Activated naive CD4-positive, alpha-beta T cell treated with anti-CD3 and anti-CD28 coated beads, Interleukin-2, amount 50 U/mL, for 72 hours (primary cell): Measurements from ENCODE around the gene LNX1. TPM values are rescaled to one million over a fixed set of nuclear protein-coding genes. Genes with fewer than 3 reads are reported as not detected.

Experiments
- ATAC-seq, 2 donors: fragments of 150-1000 bp; cut with Tn5 transposase; 2 replicates each; pipeline ENCODE4 v1.10.0; 2021; ENCODE audit warnings: mild to moderate bottlenecking in 2 of 2, moderate library complexity in 2 of 2
- DNase-seq, 2 donors: peaks; one replicate each; pipeline ENCODE4 v3.0.0; 2021 to 2022; ENCODE audit warnings: low spot score in 2 of 2
- H3K27ac Mint-ChIP-seq, 2 donors: one replicate each; pipeline ENCODE4 v1.8.0; 2022; ENCODE audit warnings: mild to moderate bottlenecking in 2 of 2, mixed read lengths in 2 of 2
- H3K36me3 Mint-ChIP-seq, 2 donors: one replicate each; pipeline ENCODE4 v1.8.0; 2022; ENCODE audit warnings: mixed read lengths in 2 of 2
- H3K9me3 Mint-ChIP-seq, 2 donors: one replicate each; pipeline ENCODE4 v1.8.0; 2022; ENCODE audit warnings: mixed read lengths in 2 of 2
- total RNA-seq, 2 donors: library from RNA; stranded (reverse); gene quantifications; one replicate each; pipeline ENCODE4 v1.2.3, GENCODE V29; 2022

Gene LNX1
- total RNA-seq, 2 donors from 2014 or later, result not detected

DNA sequence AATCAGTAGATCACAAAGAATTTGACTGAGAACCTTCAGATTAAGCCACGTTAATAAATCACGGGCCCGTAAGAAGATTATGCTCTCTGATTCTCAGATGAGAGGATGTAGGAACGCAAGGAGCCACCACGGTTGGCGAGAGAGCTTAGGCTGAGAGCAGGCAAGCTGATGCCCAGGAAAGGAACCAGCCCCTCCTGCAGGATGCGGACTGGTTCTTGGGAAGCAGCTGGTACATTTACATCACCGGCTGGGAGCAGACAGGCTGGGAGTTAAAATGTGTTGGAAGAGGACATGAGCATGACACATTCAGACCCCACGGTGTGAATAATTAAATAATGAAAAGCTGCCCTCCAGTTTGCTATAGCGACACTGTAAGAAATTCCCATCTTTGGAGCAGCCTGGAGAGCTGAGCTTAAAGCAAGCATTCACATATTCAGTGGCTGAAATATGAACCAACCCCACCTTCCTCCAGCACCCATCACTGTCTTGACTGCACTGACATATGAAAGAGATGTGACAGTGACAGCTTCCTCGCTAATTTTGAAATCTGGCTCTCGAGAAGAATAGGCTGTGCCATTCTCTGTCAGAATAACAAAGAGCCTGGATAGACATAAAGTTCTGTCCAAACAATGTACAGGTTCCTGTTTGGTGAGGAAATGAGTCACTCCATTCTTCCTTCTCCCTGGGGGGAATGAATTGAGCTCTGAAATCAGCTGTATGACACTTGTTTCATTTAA, 33.1 kb downstream of the LNX1 start:
- Mint-ChIP-seq H3K9me3 (no peaks in the 10 kb centered on the region), H3K27ac (no peak overlapping the region), H3K36me3 (no peaks in the 10 kb centered on the region)
- DNase-seq (no peak), ATAC-seq (no peak)

DNA sequence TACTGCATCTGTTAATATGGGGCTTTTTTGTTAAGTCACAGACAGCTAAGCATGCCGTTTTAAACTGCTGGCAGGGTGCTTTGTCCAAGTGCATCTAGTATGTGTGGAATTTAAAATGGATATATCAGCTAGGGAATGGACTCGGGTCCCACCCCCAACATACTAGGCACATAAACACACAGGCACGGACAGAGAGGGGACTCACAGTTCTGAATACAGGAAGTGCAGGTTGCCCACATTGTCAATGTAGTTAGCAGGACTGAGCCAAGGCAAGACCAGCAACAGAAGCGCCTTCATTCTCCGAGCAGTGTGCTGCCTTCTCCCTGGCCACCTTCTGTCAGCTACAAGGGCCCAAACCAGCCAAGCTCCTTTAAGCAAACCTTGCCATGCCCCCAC, 33.6 kb downstream of the LNX1 start:
- no peaks in the 10 kb centered on the region for H3K9me3 Mint-ChIP-seq
- DNase-seq (no peak), ATAC-seq (no peak)
- no peak overlapping the region for H3K27ac Mint-ChIP-seq
- H3K36me3 Mint-ChIP-seq, result no peaks in the 10 kb centered on the region

GRCh38 chr4:53556651-53557050, 34.6 kb downstream of the LNX1 start:
- ATAC-seq (no peak), DNase-seq (no peak)
- H3K27ac Mint-ChIP-seq, result no peak overlapping the region
- no peaks in the 10 kb centered on the region for H3K9me3 Mint-ChIP-seq
- H3K36me3 Mint-ChIP-seq, result no peaks in the 10 kb centered on the region

DNA sequence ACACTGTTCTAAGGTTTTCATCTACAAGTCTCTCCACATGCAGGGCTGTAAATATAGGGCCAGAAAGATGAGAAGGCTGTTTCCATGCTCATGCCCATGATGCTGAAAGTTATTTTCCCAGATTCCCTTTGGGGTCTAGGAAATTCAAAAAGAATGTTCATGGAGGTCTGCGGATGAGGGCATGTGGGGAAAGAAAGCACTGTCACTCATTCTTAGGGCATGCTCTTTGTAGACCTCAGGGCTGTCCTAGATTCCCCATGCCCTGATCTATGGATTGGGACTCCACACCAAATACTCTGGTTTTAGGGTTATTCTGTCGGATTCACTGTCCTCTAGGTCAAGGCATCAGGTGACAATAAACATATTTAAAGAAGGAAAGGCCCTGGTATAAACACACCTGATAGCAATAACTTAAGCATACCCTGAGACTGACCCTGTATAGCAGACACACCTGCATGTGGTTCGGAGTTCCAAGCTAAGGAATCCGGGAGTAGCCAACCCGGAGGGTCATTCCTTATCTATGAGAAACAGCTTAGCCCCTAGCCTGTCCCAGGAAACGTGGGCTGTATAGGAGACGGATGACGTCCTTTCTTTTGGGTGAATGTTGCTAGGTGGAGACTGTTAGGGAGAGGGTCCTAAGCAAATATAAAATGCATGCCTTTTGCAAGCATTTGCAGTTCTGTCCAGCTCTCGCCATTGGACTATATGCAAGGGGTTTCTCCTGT, 37.6 kb downstream of the LNX1 start:
- Mint-ChIP-seq H3K36me3 (no peaks in the 10 kb centered on the region), H3K27ac (no peak overlapping the region), H3K9me3 (no peaks in the 10 kb centered on the region)
- no peak for ATAC-seq
- no peak for DNase-seq

- ATAC-seq (no peak), DNase-seq (no peak)
- Mint-ChIP-seq H3K9me3 (no peaks in the 10 kb centered on the region), H3K36me3 (no peaks in the 10 kb centered on the region), H3K27ac (no peak overlapping the region)
Observed at GRCh38 chr4:53552711-53553110, 38.6 kb downstream of the LNX1 start.

GRCh38 chr4:53551958-53552357, 39.3 kb downstream of the LNX1 start:
- peaks cover 0 to 5% of the 10 kb centered on the region in 2 donors for H3K36me3 Mint-ChIP-seq
- H3K27ac Mint-ChIP-seq, result no peak overlapping the region
- H3K9me3 Mint-ChIP-seq, result no peaks in the 10 kb centered on the region
- no peak for ATAC-seq
- no peak for DNase-seq

DNA sequence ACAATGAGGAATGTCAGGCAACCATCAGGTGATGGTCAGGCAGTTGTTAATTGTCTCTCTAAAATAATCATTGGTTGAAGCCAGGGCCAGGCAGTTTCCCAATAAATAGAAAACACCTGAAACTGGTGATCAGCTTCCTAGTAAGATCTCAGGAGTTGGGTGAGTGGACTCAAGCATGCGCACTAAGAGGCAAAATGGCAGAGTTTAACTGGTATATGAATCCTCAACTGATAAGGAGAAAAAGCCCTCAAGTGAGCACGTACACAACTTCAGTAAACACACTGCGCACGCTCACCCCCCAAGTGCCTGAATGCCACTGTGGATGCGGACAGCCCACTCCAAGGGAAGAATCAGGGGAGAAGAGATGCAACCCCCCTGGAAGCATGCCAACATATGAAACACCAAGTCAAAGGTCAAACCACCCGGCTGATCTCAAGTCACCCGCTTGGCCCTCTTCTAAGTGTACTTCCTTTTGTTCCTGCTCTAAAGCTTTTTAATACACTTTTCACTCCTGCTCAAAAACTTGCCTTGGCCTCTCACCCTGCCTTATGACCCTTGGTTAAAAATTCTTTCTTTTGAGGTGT, 39.9 kb downstream of the LNX1 start:
- H3K36me3 Mint-ChIP-seq, result peaks cover 0 to 5% of the 10 kb centered on the region in 2 donors
- H3K9me3 Mint-ChIP-seq, result no peaks in the 10 kb centered on the region
- no peak for DNase-seq
- H3K27ac Mint-ChIP-seq, result no peak overlapping the region
- no peak for ATAC-seq

DNA sequence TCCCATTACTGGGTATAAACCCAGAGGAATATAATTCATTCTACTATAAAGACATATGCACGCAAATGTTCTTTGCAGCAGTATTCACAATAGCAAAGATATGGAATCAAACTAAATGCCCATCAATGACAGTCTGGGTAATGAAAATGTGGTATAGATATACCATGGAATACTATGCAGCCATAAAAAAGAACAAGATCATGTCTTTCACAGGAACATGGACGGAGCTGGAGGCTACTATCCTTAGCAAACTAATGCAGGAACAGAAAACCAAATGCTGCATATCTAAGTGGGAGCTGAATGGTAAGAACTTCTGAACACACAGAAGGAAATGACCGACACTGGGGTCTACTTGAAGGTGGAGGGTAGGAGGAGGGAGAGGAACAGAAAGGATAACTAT, 42.6 kb downstream of the LNX1 start:
- no peak for ATAC-seq
- H3K9me3 Mint-ChIP-seq, result no peaks in the 10 kb centered on the region
- H3K27ac Mint-ChIP-seq, result no peak overlapping the region
- peaks cover 0 to 5% of the 10 kb centered on the region in 2 donors for H3K36me3 Mint-ChIP-seq
- DNase-seq, result no peak

GRCh38 chr4:53547983-53548382, 43.3 kb downstream of the LNX1 start:
- peaks cover 0 to 5% of the 10 kb centered on the region in 2 donors for H3K36me3 Mint-ChIP-seq
- no peak overlapping the region for H3K27ac Mint-ChIP-seq
- no peak for ATAC-seq
- no peak for DNase-seq
- no peaks in the 10 kb centered on the region for H3K9me3 Mint-ChIP-seq

- Mint-ChIP-seq H3K36me3 (peaks cover 0 to 5% of the 10 kb centered on the region in 2 donors), H3K9me3 (no peaks in the 10 kb centered on the region), H3K27ac (no peak overlapping the region)
- DNase-seq (no peak), ATAC-seq (no peak)
Observed at GRCh38 chr4:53545942-53546581, 45.2 kb downstream of the LNX1 start.

DNA sequence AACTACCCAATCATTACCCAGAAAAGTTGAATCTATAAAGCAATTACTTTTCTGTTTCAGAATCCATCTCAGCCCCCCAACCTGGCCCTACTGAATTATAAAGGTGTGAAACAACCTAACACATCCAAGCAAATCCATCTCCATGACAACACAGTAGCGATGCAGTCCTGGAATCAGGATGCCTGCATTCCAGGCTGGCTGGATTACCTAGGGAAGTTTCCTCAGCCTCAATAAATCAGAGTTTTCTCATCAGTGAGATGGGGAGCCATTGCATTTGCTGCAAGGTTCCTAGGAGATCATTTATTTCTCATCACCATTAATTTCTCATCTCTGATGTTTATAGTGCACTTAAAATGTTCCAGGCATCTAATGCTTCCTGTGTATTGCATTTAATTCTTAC, 46.0 kb downstream of the LNX1 start:
- DNase-seq, result no peak
- H3K27ac Mint-ChIP-seq, result no peak overlapping the region
- ATAC-seq, result no peak
- H3K36me3 Mint-ChIP-seq, result peaks cover 0 to 5% of the 10 kb centered on the region in 2 donors
- no peaks in the 10 kb centered on the region for H3K9me3 Mint-ChIP-seq

DNA sequence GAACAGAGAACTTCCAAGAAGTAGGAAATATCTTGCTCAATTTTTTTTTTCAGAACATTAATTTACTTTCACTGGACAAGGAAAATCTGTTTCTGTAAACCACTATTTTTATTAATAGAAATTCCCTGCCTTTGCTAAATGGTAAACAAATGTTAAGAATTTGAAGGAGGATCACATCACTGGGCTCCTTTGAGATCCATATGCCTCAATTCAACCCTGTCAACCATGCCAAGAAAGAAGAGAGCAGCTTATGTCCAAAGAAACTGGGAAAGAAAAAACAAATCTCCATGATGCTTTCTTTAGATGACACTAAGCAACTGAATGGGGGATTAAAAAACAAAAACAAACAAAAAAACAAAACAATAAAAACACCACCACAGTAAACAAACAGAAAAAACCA, 47.7 kb downstream of the LNX1 start:
- no peak overlapping the region for H3K27ac Mint-ChIP-seq
- no peaks in the 10 kb centered on the region for H3K9me3 Mint-ChIP-seq
- no peak for DNase-seq
- ATAC-seq, result no peak
- peaks cover 0 to 5% of the 10 kb centered on the region in 2 donors for H3K36me3 Mint-ChIP-seq

GRCh38 chr4:53541577-53542206, 49.6 kb downstream of the LNX1 start:
- ATAC-seq (no peak), DNase-seq (no peak)
- H3K36me3 Mint-ChIP-seq, result no peaks in the 10 kb centered on the region
- H3K9me3 Mint-ChIP-seq, result no peaks in the 10 kb centered on the region
- H3K27ac Mint-ChIP-seq, result no peak overlapping the region

- Mint-ChIP-seq H3K27ac (no peak overlapping the region), H3K36me3 (no peaks in the 10 kb centered on the region), H3K9me3 (no peaks in the 10 kb centered on the region)
- DNase-seq, result no peak
- ATAC-seq, result no peak
Observed at GRCh38 chr4:53538756-53539155, 52.5 kb downstream of the LNX1 start.

DNA sequence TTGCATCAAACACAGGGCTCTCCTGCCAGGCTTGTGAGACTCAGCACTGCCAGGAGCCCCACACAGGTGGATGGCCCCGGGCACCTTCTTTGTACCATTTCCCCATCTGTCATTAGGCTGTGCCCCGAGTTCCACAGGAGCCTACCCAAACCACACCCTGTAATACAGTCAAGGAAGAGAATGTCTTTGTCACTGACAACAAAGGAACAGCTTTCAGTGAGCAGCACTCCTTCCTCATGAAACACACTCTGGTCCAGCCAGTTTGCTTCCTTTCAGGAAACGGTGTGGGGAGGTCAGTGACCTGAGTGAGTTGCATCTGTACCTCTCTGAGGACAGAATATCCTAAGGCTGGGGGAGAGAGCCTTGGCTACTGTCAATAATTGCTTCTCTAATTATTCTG, 53.7 kb downstream of the LNX1 start:
- ATAC-seq (no peak), DNase-seq (no peak)
- Mint-ChIP-seq H3K36me3 (no peaks in the 10 kb centered on the region), H3K27ac (no peak overlapping the region), H3K9me3 (no peaks in the 10 kb centered on the region)

- no peak for ATAC-seq
Observed at GRCh38 chr4:53536328-53536727, 55.0 kb downstream of the LNX1 start.

DNA sequence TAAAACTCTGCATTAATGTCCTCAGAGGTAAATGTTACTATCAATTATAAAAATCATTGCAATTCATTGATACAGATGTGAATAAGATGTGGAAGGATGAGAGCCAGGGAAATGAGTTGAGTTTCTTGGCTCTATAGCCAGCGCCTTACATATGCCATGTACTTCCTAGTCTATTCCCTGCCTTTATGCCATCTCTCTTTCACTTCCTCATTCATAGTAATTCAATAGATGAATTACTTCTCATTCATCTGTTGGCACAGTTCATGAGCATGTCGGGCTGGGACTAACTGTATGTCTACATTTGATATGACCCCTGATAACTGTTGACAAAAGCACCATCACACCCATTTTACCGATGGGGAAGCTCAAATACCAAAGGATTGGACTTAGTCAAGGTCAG, 55.7 kb downstream of the LNX1 start:
- H3K36me3 Mint-ChIP-seq, result no peaks in the 10 kb centered on the region
- no peak for ATAC-seq

More at GRCh38 chr4:53536328-53536727, 55.0 kb downstream of the LNX1 start:
- Mint-ChIP-seq H3K27ac (no peak overlapping the region), H3K9me3 (no peaks in the 10 kb centered on the region), H3K36me3 (no peaks in the 10 kb centered on the region)
- no peak for DNase-seq

More for the DNA sequence above, 55.7 kb downstream of the LNX1 start:
- no peak for DNase-seq
- no peak overlapping the region for H3K27ac Mint-ChIP-seq
- no peaks in the 10 kb centered on the region for H3K9me3 Mint-ChIP-seq
